OCI-LY7 (cell line): Measurements from ENCODE around the gene C14orf93. TPM values are rescaled to one million over a fixed set of nuclear protein-coding genes. Genes with fewer than 3 reads are reported as not detected.

Experiments used
- BruUV-seq: library from RNA; stranded (reverse); fragments of 400-500 nt; replicated peaks from 2 replicates; lab custom pipeline; 2021; lab: Mats Ljungman, UMichigan
- CTCF ChIA-PET: fragments of 300-600 bp; sonication (Branson Sonifier 250); formaldehyde crosslinking; loops from one replicate; lab custom pipeline; 2022; ENCODE audit warnings: antibody characterized with exemption; ENCODE audit not compliant: unreplicated experiment; lab: Charles Lee
- POLR2A ChIA-PET: fragments of 300-600 bp; sonication (Branson Sonifier 250); formaldehyde crosslinking; loops from one replicate; lab custom pipeline; 2022; ENCODE audit warnings: antibody characterized with exemption; lab: Charles Lee
- DNase-seq: peaks from one replicate; pipeline ENCODE4 v3.0.0-alpha.2; 2015; ENCODE audit warnings: low spot score
- H2AFZ ChIP-seq: fragments of 200-600 bp; sonication (generic), shearing (Covaris generic); 2 replicates; pipeline ENCODE4 v1.6.1; 2014; ENCODE audit warnings: mild to moderate bottlenecking, antibody characterized with exemption, low read length, moderate library complexity
- H3K27ac ChIP-seq: fragments of 200-600 bp; sonication (generic); 2 replicates; pipeline ENCODE4 v1.5.1; 2014; ENCODE audit warnings: mixed run types, low read depth, mild to moderate bottlenecking, moderate library complexity, low read length, inconsistent platforms; ENCODE audit not compliant: poor library complexity, severe bottlenecking
- H3K36me3 ChIP-seq: fragments of 200-600 bp; sonication (generic); 2 replicates; pipeline ENCODE4 v1.6.1; 2014; ENCODE audit warnings: mild to moderate bottlenecking, antibody characterized with exemption, low read length, moderate library complexity, mixed read lengths; ENCODE audit not compliant: insufficient read depth
- H3K4me1 ChIP-seq: fragments of 200-600 bp; sonication (generic); 2 replicates; pipeline ENCODE4 v1.5.1; 2014; ENCODE audit warnings: mild to moderate bottlenecking, low read length; ENCODE audit not compliant: insufficient read depth, poor library complexity, severe bottlenecking
- H3K4me2 ChIP-seq: fragments of 200-600 bp; sonication (generic); 2 replicates; pipeline ENCODE4 v1.6.1; 2014; ENCODE audit warnings: mild to moderate bottlenecking, low read length
- H3K4me3 ChIP-seq: fragments of 200-600 bp; sonication (generic); 2 replicates; pipeline ENCODE4 v1.5.1; 2014; ENCODE audit warnings: mild to moderate bottlenecking, low read depth, low read length; ENCODE audit not compliant: poor library complexity, severe bottlenecking
- H3K79me2 ChIP-seq: fragments of 200-600 bp; sonication (generic); 2 replicates; pipeline ENCODE4 v1.6.1; 2016; ENCODE audit warnings: low read depth, mild to moderate bottlenecking, low read length, moderate library complexity, mixed read lengths; ENCODE audit not compliant: insufficient read depth
- H3K9me2 ChIP-seq: fragments of 200-600 bp; sonication (generic); 2 replicates; pipeline ENCODE4 v1.6.1; 2016; ENCODE audit warnings: mild to moderate bottlenecking, low read length, mixed read lengths; ENCODE audit not compliant: insufficient read depth
- H3K9me3 ChIP-seq: fragments of 200-600 bp; sonication (generic); 2 replicates; pipeline ENCODE4 v1.6.1; 2014; ENCODE audit warnings: mild to moderate bottlenecking, mixed run types, low read length, mixed read lengths
- H4K20me1 ChIP-seq: fragments of 200-600 bp; sonication (generic); 2 replicates; pipeline ENCODE4 v1.6.1; 2014; ENCODE audit warnings: mild to moderate bottlenecking, antibody characterized with exemption, low read length, moderate library complexity, mixed read lengths; ENCODE audit not compliant: insufficient read depth
- EZH2phosphoT487 ChIP-seq: fragments of 200-600 bp; sonication (generic); IDR thresholded peaks from 2 replicates; pipeline ENCODE4 v1.6.1; 2018; ENCODE audit warnings: low read depth, borderline replicate concordance, mild to moderate bottlenecking, mixed run types, antibody characterized with exemption, low read length, moderate library complexity, mixed read lengths
- intact Hi-C: fragments of 100-400 bp; cut with micrococcal nuclease; formaldehyde crosslinking; loops from one replicate; pipeline ENCODE4 v1.10.0; 2022; ENCODE audit not compliant: unreplicated experiment
- total RNA-seq, 2 experiments: library from RNA; depleted of rRNA in 1 of 2; stranded (reverse); fragments of >200 nt in 1 of 2; shearing (Covaris generic) in 1 of 2; gene quantifications; 2 replicates each; pipeline ENCODE4 v1.2.3, GENCODE V29; 2014 to 2022
- TF ChIP-seq, protein P1 (sequence below): fragments of 200-600 bp; sonication (generic); conservative IDR thresholded peaks from 2 replicates; pipeline ENCODE4 v1.5.1; 2014; ENCODE audit warnings: mild to moderate bottlenecking, antibody characterized with exemption, low read length, moderate library complexity, mixed read lengths

Gene C14orf93
- total RNA-seq, 2 experiments from 2014 or later: 15.2 to 17.9 TPM

DNA sequence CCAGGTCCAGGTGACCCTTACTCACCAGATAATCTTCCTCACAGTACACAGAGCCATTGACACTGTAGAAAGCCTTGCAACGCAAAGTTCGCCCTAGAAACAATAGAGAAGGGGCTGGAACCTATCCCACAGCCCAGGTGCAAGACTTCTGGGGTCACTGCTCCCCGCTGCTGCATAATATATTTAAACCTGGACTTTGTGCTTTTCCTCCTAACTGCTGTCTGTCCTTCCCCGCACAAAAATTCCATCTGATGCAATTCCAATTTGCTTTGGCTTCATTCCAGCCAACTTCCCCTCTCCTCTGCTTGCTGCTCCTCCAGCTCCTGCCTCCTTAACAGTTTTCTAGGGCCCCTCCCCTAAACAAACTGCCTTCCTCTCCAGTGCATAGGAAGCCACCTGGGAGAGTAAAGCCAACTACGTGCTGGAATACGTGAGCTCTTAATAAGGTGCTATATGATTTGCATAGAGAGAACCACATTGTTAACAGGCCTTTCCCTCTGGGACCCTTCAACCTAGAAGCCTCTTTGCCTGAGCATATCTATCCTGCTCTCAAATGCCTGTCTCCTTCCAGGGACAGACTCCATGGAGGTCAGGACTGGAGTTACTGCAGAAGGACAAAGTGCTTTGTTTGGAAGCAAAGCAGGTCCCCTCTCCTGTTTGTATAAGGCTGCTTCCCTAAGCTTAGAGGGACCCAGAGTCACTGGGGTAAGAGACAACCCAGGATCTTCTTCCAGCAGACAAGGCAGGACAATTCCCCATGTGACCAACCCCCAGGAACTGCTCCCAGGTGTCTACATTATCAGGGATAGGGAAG lies 33.1 kb downstream of the C14orf93 start:
- H3K27ac ChIP-seq: no peak overlapping the region
- POLR2A ChIA-PET: interaction anchor here (0.6 to 2.1 kb wide), 5 partner anchors 10 to 523 kb away, joined by 3 to 12 read pairs (median 4); partner anchors contain the start of gene HAUS4

DNA sequence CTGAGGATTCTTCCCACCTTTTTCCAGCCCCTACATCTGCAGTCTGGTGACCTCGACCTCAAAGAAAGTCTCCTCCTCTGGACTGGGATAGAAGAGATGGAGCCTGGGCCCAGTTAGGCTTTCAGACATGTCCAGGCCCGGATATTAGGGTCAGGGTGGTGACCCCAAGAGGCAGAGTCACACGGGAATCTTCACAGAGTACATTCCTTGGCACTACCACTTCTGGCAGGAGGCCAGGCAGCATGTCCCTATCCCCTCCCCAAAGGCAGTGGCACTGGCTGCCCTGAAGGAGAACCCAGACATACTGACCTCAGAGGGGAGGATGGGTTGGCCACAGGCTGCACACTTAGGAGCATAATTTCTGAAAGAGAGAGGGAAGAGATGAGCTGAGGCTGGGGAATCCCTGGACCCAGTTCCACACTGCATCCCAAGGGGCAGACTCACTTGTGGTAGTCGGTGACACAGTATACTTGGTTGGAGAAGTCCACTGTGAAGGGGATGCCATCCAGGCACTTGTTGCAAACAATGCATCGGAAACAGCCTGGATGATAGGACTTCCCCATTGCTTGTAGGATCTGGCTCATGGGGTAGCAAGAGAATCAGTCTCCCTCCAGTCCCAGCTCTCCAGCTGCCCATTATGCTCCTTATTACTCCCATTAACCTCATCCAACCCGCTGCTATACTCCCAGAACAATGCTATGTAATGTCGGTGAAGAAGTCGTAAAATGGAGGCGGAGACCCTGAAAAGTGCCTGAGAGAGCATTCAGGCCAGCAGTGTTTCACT lies 35.2 kb downstream of the C14orf93 start:
- ChIA-PET CTCF (interaction anchor here (0.6 to 1.5 kb wide), 2 partner anchors 11 to 20 kb away, joined by 4 read pairs; no protein-coding TSS in a partner anchor), POLR2A (interaction anchor here (0.6 to 1.4 kb wide), 4 partner anchors 12 to 551 kb away, joined by 3 to 4 read pairs (median 3); no protein-coding TSS in a partner anchor)
- DNase-seq: no peak
- H3K79me2 ChIP-seq: no peaks in the 10 kb centered on the region
- BruUV-seq: no TSS peak
- peaks cover 17% of the 10 kb centered on the region for H3K4me1 ChIP-seq
- H3K4me2 ChIP-seq: no peak overlapping the region
- no peaks in the 10 kb centered on the region for H3K9me2 ChIP-seq
- H3K9me3 ChIP-seq: no peaks in the 10 kb centered on the region
- no peaks in the 10 kb centered on the region for H3K36me3 ChIP-seq
- TF ChIP-seq, protein P1, sequence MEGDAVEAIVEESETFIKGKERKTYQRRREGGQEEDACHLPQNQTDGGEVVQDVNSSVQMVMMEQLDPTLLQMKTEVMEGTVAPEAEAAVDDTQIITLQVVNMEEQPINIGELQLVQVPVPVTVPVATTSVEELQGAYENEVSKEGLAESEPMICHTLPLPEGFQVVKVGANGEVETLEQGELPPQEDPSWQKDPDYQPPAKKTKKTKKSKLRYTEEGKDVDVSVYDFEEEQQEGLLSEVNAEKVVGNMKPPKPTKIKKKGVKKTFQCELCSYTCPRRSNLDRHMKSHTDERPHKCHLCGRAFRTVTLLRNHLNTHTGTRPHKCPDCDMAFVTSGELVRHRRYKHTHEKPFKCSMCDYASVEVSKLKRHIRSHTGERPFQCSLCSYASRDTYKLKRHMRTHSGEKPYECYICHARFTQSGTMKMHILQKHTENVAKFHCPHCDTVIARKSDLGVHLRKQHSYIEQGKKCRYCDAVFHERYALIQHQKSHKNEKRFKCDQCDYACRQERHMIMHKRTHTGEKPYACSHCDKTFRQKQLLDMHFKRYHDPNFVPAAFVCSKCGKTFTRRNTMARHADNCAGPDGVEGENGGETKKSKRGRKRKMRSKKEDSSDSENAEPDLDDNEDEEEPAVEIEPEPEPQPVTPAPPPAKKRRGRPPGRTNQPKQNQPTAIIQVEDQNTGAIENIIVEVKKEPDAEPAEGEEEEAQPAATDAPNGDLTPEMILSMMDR: no peak
- TF ChIP-seq EZH2phosphoT487: no peak
- H4K20me1 ChIP-seq: no peaks in the 10 kb centered on the region
- no peak overlapping the region for H2AFZ ChIP-seq
- H3K4me3 ChIP-seq: no peak overlapping the region
- H3K27ac ChIP-seq: no peak overlapping the region
- intact Hi-C loops: loop anchor here (5.0 kb wide), 1 partner anchor 402 kb away; no protein-coding TSS in a partner anchor

More for the DNA sequence above, 33.1 kb downstream of the C14orf93 start:
- intact Hi-C loops: no loop called here
- Histone ChIP-seq H3K4me3 (no peak overlapping the region), H3K9me2 (no peaks in the 10 kb centered on the region), H3K79me2 (no peaks in the 10 kb centered on the region), H3K36me3 (no peaks in the 10 kb centered on the region), H3K4me1 (peaks cover 17% of the 10 kb centered on the region), H4K20me1 (no peaks in the 10 kb centered on the region), H3K9me3 (no peaks in the 10 kb centered on the region), H3K4me2 (peak overlapping the region; percentile 51), H2AFZ (peak overlapping the region; percentile 35; the same call in 1 of the 2 replicates)
- no TSS peak for BruUV-seq
- peak; percentile 56 for DNase-seq
- CTCF ChIA-PET: interaction anchor here (0.6 to 1.8 kb wide), 4 partner anchors 9 to 1074 kb away, joined by 3 to 10 read pairs (median 6); no protein-coding TSS in a partner anchor
- no peak for TF ChIP-seq EZH2phosphoT487
- TF ChIP-seq, protein P1: no peak
